Stomach (tissue), 4 donors: ENCODE measurements around the gene LDAH.
A peak's percentile ranks its signal among the peaks of the same experiment; 100 is the strongest.

ENCODE experiments used
- POLR2A ChIP-seq, 4 donors: fragments of 450-650 bp; IDR thresholded peaks; one replicate each; pipeline ENCODE4 v1.6.1; 2016; ENCODE audit warnings: antibody characterized with exemption in 4 of 4, control low read depth in 2 of 4, mild to moderate bottlenecking in 1 of 4, moderate library complexity in 1 of 4
- TF ChIP-seq, protein P1 (sequence below), 7 experiments: fragments of 450-650 bp in 4 of 7; fragments of 200-600 bp in 3 of 7; sonication (generic) in 3 of 7; IDR thresholded peaks; one replicate each; pipeline ENCODE4 v1.5.1; 2016 to 2019; ENCODE audit warnings: antibody characterized with exemption in 7 of 7, control low read depth in 2 of 7, mild to moderate bottlenecking in 1 of 7

DNA sequence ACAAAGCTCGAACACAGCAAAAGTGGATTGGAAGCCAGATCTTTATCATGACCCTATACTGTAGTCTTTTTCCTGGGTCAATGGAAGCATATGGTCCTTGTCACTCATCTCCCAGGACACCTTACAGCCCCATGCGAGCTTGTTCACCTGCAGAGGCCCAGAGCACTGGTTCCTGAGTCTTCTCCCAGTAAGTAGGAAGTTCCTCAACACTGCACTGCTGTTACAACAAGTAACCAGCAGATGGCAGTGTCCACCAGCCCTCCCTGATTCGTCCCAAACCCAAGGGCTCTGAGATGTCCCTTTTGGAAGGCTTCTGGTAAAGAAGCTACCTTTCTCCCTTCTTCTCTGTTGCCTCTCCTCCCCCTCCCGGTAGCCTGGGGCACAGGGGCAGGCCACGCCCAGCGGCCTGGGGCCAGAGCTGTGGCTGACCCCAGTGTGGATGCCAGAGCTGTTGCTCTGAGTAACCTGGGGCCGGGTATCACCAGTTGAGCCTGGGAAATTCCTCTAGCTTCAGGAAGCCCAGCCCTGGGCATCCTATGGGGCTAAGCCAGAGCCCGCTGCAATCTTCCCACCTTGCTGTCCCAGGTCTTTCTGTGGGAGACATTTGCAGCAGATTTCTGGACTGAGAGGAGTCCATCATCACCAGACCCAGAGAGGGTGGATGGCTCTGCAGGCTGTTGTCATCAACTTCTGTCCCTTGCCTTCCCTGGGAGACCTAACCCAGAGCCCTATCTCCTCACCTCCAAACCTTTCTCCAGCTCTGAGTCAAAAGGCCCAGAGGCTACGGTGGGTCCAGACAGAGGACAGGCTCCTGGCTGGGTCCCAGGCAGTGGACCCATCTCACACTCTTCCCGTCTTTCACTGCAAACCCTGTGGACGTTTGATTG, 161.2 kb downstream of the LDAH start:
- no peak for TF ChIP-seq POLR2A (IDR thresholded peaks at IDR 0.05)
- TF ChIP-seq, protein P1, sequence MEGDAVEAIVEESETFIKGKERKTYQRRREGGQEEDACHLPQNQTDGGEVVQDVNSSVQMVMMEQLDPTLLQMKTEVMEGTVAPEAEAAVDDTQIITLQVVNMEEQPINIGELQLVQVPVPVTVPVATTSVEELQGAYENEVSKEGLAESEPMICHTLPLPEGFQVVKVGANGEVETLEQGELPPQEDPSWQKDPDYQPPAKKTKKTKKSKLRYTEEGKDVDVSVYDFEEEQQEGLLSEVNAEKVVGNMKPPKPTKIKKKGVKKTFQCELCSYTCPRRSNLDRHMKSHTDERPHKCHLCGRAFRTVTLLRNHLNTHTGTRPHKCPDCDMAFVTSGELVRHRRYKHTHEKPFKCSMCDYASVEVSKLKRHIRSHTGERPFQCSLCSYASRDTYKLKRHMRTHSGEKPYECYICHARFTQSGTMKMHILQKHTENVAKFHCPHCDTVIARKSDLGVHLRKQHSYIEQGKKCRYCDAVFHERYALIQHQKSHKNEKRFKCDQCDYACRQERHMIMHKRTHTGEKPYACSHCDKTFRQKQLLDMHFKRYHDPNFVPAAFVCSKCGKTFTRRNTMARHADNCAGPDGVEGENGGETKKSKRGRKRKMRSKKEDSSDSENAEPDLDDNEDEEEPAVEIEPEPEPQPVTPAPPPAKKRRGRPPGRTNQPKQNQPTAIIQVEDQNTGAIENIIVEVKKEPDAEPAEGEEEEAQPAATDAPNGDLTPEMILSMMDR (IDR thresholded peaks at IDR 0.05), result peak in 6 of 7 experiments; percentile 20 to 97 (median 96)
